Stimulated activated CD4-positive, alpha-beta T cell treated with anti-CD3 and anti-CD28 coated beads, Interleukin-1b, Interleukin-23, amount 100 ng/mL, for 24 hours (primary cell): Measurements from ENCODE around the gene BCL11B.

Source experiments
- DNase-seq, 4 experiments: peaks; one replicate each; pipeline ENCODE4 v3.0.0-alpha.2; 2020; ENCODE audit warnings: low read depth in 4 of 4, low spot score in 1 of 4

BCL11B gene

DNA sequence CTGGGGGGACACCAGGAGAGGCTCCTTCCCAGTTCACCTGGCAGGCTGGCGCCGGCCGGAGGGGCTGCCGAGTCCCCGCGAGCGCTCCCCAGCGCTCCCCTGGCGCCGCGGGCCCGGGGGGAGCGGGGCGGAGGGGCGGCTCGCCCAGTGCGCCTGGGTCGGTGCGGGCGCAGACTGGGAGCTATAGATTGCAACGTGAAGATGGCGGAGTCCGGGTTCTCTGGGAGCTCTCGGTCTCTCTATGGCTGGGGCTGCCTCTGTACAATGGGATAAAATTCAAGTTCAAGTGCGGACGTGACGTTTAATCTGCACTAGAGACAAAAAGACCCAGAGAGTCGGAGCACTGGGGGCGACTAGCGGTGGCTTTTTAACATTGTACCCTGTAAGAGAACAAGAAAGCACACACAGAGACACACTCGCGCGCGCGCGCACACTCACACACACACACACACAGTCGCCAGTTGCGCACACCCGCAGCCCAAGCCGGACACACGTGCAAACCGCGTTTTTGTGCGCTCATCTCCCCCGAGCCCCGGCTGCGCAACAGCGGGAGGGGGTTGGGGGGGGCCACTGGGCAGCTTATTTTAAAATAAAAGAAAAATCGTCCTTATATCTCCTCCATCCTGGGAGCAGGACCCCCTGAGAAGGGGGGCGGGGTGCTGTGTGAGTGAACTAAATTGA is at the start of gene BCL11B:
BCL11B (minus strand) TSS at position 247 of the 681 bp plus-strand sequence. CDS start 979 bp downstream, outside the sequence.
- DNase-seq: peak; percentile 69 to 84 (median 78)

DNA sequence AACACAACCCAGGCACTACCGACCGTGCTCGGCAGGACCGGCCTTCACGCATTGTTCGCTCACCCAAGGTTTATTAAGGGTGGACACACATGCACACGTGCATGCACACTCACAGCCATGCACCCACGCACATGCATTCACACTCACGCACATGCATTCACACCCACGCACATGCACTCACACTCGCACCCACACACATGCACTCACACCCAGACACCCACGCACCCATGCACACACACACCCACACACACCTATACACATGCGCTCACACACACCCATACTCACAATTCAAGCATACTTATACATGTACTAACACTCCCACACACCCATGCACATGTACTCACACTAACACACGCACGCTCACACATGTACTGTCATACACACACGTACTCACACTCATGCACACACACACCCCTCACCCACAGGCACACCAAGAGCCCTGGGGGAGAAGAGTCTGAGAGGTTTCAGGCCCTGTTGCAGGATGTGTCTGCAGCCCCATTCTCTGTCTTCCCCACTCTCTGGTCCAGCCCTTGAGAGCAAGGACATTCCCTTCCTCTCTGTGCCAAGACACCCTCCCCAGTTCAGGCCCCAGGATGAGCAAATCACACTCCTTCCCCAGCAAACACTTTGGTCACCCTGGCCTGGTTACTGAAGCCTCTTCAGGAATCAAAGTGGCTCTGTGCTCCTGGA is 49.4 kb upstream of the BCL11B start:
- no peak for DNase-seq

DNA sequence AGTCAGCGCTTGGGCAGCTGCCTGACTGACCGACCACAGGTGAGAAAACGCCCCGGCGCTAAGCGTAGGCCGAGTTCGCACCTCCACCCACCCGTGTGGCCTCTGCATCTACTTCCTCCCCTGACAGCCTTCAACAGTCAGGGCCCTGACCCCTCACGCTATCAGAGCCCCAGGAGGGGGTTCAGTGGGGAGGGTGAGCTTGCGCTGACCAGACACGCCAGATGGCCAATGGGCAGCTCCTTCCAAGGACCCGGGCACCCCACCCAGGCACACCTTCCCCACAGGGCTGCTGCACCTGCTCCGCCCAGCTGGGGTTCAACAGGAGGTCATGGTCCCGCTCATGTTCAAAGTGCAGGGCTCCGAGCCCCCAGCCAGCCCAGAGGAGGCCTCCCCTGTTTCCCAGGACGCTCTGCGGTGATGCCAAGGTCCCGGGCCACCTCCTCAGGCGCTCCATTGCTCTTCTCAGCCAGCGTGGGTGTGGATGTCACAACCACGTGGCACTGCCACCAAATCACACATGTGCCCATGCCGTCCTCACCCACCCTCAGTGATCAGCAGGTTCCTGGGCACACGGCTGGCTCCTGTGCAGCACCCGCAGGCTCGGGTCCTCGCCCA is 48.7 kb upstream of the BCL11B start:
- DNase-seq: no peak

DNA sequence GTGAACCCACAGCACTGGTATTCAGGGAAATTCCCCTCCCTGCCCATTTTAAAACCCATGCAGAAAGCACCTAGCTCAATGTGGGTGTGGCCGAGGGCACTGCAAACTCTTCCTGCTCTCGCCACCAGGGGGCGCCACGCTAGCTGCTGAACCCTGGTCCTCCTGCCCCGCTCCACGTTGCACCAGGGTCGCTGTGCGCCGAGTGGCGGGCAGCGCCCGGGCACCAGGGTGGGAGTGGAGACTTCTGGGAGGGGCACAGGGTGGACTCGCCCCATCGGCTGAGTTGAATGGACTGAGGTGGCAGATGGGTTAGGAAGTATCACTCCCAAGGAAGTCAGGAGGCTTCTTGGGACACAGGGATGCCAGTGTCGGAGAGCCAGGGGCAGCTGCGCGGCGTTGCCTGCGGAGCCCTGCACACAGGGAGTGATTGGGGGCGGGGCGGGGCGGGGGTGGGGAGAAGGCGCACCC is 48.1 kb upstream of the BCL11B start:
- DNase-seq: peak; percentile 35 to 69 (median 60)

DNA sequence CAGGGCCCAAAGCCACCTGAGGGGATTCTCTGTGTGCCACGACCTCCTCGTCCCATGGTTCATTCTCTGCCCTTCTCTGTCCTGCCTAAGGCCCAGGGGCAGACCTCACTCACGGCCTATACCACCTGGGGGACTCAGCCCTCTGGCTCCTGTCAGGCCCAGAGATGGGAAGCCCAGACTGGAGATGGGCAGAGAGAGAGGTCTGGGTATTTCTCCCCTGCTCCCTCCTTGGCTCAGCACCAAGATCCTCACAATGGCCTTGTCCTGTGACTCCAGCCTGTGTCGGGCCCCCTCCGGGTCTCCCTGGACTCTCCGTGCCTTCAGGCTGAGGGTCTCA is 46.9 kb upstream of the BCL11B start:
- DNase-seq: no peak

DNA sequence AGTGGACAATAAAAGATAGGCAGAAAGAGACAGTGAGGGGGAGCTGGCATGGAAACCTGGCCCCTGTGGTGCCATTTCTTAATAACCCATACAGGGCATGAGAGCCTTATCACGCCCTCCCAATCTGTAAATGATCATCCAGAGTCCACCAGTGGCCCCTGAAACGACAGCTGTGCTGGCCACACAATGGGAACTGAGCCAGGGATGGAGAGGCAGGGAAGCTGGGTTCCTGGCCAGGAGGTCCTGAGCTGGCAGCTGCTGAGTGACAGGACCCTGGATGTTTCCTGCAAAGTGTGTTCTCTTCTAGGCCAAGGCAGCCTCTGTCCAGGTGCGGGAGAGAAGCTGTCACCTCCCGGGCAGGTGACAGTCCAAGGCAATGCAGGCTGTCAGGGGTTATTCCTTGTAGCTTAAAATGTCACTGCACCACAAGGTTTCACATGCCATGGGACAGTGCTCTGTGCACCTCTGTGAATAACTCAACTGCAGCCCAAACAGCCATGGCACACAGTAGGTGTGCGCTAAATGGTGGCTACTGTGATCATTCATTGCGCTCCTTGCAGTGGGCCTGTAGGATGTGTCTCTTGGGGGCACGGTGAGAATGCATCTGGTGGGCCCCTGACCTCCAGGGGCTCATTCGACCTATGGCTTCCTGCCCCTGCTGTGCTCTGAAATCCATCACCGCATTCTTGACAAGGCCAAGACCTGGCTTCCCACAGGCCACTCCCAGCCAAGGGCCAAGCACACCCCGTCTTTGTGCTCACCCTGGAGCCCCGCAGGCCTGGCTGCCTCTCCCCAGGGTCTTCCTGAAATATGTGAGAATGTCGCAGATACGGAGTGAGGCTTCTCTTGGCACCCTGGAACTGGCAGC is 46.3 kb upstream of the BCL11B start:
- DNase-seq: no peak

DNA sequence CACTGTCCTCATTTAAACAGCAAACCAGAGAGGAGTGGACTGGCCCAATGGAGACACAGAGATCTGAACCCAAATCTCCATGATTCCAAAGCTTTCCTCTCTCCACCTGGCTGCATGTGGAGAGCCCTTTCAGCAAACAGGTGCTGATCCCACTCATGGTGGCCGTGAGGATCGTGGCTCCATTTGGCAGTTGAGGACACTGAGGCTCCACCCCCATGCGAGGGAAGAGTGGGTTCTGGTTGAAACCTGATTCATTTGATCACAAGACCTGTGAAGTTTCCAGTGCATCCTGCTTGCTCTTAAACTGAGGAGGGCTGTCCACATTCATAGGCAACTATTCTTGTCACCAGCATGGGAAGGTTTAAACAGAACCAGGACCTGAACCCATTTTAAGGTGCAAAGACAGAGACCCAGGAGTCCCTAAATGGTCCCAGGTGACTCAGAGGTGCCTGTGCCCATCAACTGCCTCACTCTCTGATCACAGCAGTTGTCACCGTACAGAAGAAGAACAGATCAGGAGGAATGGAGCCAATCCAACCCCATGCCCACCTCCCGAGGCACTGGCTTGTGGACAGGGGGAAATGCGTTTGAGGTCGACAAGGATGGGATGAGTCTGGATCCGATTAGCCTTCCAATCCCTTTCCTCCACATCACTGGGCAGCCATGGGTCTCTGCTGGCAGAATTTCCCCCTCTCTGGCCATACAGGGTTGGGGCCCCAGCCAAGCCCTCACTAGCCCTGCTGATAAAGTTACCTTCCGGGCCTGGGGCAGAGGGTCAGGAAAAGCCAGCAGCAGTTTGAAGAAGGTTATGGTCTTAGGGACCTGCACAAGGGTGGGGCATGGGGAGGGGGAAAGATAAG is 45.5 kb upstream of the BCL11B start:
- DNase-seq: no peak

DNA sequence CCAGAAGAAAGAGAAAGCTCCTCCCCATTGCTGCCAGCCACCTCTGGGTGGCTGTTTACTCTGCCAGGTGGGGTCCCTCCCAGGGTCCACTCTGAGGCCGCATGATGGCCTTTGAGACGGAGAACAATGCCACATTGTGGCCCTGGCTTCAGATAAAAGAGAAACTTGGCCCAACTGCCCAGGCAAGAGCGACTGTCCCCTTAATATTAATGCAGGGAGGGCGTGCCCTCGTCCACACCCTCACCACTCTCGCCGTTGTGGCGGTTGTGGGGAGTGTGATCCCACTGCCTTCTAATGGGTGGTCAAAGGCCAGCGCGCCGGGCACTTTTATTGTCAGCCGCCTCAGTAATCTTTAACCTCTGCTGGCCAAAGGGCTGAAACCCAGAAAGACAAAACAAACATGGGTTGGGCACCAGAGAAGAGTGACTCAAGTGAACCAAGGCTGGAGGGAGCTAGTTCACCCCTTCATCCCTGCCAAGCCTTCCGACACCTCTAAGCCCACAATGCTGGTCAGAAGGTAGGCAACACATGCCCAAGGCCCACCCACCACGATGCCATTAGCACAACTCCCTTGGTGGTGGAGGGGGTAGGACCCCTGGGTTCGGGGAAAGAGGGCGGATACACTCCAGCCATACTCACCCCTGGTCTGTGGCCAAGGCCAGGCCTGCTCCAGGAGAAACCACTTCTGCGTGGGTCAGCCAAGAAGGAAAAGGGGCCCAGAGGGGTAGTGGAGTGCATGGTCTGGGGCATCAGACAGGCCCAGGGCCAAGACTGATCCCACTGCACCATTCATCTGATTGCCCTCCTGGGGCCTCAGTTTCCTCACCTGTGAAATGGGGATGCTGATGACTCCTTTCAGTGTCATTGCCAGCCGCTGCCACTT is 44.5 kb upstream of the BCL11B start:
- DNase-seq: no peak

DNA sequence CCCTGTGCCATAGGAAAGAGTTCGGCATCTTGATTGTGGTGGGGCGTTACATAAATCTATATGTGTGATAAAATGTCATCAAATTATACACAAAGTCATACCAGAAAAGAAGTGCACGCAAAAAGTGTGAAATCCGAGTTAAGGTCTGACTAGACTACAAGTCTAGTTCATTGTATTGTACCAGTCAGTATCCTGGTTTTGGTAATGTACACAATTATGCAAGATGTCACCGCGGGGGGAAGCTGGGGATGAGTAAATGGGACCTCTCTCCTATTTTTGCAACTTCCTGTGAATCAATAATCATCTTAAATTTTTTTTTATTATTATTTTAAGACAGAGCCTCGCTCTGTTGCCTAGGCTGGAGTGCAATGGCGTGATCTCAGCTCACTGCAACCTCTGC is 43.2 kb upstream of the BCL11B start:
- DNase-seq: no peak

DNA sequence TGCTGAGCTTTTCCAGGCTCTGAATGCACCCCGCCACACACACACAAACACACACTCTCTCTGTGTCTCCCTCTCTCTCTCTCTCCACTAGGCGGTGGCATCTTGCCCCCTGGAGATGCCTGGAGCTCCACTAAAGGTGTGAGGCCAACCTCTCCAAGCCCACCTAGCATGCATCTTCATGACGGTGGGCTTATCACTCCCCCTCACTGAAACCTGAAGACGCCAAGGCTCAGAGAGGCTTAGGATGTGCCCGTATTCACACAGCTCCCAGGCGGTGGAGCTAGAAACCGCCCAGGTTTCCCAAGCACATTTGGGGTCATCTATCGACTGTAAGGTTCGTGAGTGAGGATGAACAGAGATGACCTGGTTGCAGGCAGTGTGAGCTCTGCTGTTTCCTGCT is 42.6 kb upstream of the BCL11B start:
- DNase-seq: no peak

DNA sequence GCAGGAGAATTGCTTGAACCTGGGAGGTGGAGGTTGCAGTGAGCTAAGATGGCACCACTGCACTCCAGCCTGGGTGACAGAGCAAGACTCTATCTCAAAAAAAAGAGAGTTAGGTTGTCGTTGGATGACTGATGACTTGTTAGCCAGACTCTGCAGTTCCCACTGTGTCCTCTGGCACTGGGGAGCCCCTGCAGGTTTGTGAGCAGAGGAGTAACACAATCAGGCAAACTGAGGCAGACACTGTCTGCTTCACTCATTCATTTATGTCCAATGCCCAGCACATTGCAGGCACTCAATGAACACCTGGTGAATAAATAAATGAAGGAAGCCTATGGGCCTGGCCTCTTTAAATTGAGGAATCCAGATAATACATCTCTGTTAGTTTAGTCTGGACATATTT is 41.2 kb upstream of the BCL11B start:
- DNase-seq: no peak

DNA sequence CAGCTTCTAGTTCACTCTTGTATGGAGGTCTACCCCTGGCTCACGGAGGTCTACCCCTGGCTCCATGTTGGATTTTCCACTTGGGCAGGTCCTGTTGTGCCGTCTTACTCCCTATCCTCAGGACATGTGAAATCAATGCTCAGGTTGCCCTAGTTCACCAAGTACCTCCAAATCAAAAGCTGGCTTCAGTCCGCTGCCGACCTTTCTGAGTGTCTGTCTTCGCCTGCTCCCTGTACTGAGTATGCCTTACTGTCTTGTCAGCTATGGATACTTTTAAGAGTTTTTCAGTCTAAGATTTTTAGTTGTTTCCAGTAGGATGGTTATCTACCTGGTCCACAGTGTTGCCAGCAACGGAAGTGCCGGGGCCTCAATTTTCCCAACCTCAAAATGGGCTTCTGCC is 40.1 kb upstream of the BCL11B start:
- no peak for DNase-seq

DNA sequence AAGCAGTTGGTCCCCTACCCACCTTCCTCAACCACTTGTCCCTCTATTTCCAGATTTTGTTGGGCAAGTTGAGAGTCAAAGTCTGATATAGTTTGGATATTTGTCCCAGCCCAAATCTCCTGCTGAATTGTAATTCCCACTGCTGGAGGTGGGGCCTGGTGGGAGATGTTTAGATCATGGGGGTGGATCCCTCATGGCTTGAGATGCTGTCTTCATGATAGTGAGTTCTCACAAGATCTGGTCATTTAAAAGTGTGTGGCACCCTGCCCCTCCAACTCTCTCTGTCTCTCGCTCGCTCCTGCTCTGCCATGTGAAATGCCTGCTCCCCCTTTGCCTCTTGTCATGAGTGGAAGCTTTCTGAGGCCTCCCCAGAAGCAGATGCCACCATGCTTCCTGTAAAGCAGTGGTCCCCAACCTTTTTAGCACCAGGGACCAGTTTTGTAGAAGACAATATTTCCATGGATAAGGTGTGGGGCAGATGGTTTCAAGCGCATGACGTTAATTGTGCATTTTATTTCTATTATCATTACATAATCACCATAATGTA is 37.3 kb upstream of the BCL11B start:
- no peak for DNase-seq

DNA sequence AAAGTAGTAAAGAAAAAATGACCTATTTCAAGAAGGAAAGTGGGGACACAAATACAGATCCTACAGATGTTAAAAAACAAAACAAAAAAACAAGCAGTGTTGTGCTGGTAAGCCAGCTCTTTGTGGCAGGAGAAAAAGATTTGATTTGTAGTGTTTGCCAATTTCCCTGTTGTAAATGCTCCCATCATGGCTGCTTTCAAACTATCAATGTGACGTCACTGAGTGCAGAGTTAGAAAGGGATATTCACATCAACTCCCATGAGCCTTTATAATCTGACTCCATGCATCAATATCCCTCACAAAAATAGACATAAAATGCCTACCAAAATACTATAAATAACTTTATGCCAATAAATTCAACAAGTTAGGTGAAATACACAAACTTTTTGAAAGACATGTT is 32.2 kb upstream of the BCL11B start:
- no peak for DNase-seq

DNA sequence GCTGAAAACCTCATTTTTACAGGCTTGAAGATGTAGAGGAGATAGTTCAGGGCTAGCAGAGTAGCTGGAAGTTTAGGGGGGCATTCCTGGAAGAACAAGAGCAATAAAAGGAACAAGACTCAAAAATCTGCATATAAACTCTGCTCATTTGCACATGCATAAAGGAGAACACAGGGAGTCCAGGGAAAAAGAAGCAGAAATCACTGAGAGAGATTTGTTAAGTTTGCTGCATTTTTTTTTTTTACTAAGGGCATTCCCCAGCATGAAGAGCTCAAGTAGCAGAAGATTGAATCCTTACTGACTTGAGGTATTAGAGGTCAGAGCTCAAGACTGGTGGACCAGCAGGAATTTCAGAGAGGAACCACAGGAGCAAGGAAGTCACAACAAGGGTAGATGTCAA is 28.2 kb upstream of the BCL11B start:
- no peak for DNase-seq

DNA sequence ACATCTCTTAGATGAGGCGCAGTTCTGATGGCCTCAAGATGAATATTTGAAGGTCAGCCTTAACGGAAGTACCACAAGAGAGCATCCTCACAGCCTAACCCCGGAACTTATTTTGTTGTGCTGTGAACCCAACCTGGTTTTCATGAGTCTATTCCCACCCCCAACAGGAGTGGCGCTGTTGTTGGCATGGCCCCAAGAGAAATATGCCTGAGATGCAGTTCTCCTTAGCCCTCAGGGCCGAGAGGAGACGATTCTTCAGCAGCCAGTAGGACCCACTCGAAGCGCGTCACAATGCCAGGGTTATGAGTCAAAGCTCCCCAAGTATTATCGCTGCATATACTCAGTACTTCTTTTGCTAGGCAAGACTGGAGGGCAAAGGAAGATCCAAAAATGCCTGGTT is 24.5 kb upstream of the BCL11B start:
- DNase-seq: no peak

DNA sequence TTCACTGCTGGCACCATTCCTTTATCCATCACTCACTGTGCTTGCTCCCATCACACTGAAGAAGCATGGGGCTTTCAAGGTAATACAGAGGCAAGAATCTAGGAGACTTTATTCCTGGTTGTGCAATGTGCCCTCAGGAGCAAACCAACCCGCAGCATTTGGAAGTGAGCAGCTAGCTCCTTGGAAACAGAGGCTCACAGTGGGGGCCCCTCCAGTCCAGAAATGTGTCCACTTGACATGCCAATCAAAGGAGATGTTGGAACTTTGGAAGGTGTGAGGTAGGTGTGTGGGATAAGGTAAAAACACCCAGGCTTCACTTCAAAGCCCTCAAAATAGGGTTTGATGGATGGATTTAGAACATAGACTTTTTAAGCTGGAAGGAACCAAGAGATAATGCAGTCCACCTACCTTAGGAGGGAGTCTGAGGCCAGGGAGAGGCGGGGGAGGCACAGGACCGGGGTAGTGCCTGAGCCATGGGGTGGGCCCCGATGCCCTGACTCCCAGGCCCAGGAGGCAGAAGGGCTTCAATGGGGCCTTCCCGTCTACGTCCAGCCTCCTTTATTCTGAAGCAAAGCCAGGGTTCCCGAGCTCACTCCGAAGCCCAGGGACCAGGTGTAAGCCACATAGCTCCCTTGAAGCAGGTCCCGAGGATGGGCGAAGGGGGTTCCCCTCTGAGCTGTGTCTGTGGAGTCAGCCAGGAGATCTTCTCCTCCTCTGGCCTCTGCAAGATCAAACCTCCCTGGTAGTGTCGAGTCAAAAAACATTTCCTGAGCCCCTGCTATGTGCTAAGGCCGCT is 17.6 kb upstream of the BCL11B start:
- DNase-seq: no peak

DNA sequence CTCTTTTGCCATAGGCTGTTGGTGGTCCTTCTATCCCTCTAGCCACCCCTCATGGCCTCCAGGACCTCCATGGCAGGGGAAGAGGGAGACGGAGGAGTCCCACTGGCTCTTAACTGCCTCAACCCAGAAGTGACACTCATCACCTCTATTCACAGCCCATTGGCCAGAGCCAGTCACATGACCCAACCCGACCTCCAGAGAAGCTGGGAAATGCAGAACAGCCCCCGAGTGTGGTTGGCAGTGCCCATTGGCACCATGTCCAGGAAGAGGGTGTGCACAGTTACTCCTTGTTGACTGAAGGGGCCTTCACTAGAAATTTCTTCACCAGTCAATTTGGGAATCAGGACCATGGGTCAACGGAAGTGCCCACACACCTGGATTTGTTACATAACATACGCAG is 17.0 kb upstream of the BCL11B start:
- DNase-seq: no peak
